Jurkat, Clone E6-1 (cell line): ENCODE results near the gene SDK2.

ENCODE experiments used
- DNase-seq: peaks from one replicate; pipeline ENCODE4 v3.0.0-alpha.2; 2011; ENCODE audit warnings: low read depth, low spot score
- H3K4me3 ChIP-seq: 2 replicates; pipeline ENCODE4 v1.5.1; 2011; ENCODE audit warnings: mild to moderate bottlenecking, low read length, control low read depth, moderate library complexity

The SDK2 gene

DNA sequence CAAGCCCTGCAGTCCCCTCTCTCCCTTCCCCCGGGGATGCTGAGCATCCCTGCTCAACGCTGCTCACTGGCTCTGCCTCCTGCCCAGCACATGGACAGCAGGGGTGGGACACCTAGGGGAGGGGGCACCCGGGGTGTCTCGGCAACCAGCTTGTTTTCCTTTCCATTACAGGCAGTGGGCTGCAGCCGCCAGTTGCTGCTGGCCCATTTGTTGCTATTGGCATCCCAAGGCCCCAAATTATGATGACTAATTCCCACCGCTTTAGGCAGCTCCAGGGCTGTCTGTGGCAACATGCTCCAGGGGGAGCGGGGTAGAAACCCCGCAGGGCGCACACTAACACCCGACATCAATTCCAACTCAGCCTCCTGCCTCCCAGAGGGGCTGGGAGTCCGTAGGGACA is 4.9 kb downstream of the SDK2 start:
- DNase-seq: no peak
- H3K4me3 ChIP-seq: no peak overlapping the region

GRCh38 chr17:73638556-73638955 is 5.7 kb downstream of the SDK2 start:
- DNase-seq: no peak
- H3K4me3 ChIP-seq: no peak overlapping the region

- no peak overlapping the region for H3K4me3 ChIP-seq
- DNase-seq: no peak
Observed at GRCh38 chr17:73637866-73638265, 6.4 kb downstream of the SDK2 start.

DNA sequence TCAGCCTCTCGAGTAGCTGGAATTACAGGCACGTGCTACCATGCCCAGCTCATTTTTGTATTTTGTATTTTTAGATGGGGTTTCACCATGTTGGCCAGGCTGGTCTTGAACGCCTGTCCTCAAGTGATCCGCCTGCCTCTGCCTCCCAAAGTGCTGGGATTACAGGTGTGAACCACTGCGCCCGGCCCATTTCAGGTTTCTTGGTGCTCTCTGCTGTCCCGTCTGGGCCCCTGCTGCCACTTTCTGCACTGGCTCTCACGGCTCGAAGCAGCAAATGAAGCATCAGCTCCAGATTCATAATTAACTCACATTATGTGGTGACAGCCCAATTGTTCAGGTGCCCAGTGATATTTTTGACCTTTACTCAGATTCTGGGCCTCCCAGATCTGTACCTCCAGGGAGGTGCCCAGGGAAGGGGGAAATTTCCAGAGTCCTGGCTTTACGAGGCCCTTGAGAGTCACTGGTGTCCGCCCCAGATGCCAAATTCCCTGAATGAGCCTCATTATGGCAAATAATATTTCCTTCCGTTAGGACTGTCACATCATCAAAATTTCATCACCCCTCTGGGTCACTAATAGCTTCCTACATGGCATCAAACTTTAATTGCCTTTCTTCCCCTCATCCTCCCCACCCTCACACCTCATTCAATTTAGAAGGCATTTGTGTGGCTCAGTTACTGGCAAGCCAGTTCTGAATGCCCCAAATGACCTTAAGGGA is 9.0 kb downstream of the SDK2 start:
- no peak for DNase-seq
- no peak overlapping the region for H3K4me3 ChIP-seq

- no peak overlapping the region for H3K4me3 ChIP-seq
- DNase-seq: no peak
Observed at GRCh38 chr17:73634629-73635028, 9.6 kb downstream of the SDK2 start.

DNA sequence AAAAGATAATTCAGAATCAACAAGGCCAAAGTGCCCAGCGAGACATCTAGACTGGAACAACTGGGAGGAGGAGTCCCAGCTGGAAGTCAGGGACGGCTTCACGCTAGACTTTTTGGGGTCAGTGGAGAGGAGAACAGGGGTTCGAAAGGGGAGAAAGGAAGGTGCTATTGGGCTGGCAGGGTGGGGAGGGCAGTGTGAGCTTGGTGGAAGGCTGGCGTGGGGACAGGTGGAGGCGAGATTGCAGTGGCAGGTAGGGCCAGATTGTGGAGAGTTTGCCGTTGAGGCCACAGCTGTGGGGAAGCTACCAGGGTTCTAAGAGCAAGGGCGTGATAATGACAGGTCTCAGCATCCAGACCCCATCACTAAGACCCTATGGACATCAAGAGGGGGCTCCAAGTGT is 10.5 kb downstream of the SDK2 start:
- H3K4me3 ChIP-seq: no peak overlapping the region
- DNase-seq: no peak

- no peak for DNase-seq
- H3K4me3 ChIP-seq: no peak overlapping the region
Observed at GRCh38 chr17:73632513-73632912, 11.7 kb downstream of the SDK2 start.

DNA sequence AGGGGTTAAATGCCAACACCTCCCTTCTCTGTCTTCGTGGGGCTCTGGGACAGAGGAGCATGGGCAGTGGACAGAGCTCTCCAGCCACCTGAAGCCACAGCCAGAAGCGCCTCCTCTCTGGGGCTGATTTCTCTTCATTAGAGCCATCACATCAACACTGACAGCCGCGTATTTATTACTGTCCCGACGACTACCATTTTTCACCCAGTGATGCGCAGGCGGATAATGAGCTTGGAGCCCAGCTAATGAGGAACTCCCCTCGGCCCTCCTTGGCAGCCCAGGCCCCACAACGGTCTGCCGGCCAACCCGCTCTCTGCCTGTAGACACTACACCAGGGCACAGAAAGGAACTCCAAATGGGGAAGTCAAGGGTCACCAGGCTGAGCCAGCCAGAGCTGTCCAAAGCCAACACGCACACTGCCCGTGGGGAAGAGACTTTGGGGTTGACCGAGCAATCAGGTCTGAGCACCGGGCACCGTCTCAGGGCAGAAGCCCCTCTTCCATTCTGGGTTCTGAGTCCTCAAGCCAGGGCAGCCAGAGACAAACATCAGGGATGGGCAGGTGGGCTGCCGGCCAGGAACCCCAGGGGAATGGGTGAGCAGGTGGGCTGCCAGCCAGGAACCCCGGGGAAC is 13.2 kb downstream of the SDK2 start:
- H3K4me3 ChIP-seq: no peak overlapping the region
- DNase-seq: no peak

DNA sequence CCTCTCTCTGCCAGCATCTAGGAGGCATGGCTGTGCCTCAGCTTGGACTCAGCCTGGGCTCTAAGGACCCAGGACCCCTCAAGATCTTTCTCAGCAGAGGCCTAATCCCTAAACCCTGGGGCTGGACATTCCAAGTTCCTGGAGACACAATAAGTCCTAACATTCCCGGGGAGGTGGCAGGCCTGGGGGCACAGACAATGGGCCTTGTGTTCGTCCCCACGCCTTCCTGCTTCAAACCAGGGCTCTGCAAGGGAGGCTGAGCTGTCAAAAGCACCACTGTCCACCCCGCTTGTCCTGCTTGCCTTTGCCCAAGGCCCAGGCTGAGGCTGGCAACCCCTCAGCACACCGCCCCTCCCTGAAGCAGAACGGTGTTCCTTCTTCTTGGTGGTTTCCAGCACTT is 13.7 kb downstream of the SDK2 start:
- no peak for DNase-seq
- H3K4me3 ChIP-seq: no peak overlapping the region

GRCh38 chr17:73628642-73629552 is 15.3 kb downstream of the SDK2 start:
- no peak overlapping the region for H3K4me3 ChIP-seq
- DNase-seq: no peak

- DNase-seq: no peak
- H3K4me3 ChIP-seq: no peak overlapping the region
Observed at GRCh38 chr17:73625991-73626673, 18.1 kb downstream of the SDK2 start.

DNA sequence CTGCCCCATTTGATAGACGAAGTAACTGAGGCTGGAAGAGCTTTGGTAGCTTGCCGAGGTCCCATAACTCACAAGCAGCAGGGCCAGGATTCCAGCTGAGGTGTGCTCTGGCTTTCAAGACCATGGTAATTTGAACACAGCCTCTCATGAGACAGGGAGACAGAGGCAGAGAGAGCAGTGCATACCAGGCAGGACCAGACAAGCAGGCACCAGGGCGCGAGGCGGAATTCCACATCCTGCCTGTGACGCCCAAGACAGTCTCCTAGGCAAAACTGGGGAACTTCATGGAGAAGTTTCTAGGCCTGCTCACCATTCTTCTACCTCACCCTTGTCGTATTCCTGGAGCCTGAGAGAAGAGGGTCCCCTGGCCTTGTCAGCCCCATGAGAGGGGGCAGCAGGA is 19.2 kb downstream of the SDK2 start:
- H3K4me3 ChIP-seq: no peak overlapping the region
- DNase-seq: no peak

GRCh38 chr17:73624496-73624988 is 19.7 kb downstream of the SDK2 start:
- no peak overlapping the region for H3K4me3 ChIP-seq
- DNase-seq: no peak

DNA sequence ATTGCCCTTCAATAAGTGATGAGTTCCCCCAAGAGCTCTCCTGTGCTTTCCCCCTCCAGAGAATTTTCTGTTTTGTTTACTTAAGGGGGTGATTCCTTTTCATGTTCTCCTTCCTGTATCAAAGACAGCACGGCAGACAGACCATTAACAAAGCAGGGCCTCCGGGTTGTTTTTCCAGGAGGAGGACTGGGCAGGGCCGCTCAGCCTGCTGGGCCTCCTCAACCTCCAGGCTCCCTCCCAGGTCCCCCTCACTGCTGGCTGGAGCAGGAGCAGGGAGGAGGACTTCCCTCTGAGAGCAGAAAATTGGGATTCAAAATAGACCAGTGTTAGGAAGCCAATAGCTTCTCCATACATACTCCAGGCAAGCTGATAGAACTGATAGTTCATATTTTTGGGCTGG is 20.4 kb downstream of the SDK2 start:
- H3K4me3 ChIP-seq: no peak overlapping the region
- DNase-seq: no peak

DNA sequence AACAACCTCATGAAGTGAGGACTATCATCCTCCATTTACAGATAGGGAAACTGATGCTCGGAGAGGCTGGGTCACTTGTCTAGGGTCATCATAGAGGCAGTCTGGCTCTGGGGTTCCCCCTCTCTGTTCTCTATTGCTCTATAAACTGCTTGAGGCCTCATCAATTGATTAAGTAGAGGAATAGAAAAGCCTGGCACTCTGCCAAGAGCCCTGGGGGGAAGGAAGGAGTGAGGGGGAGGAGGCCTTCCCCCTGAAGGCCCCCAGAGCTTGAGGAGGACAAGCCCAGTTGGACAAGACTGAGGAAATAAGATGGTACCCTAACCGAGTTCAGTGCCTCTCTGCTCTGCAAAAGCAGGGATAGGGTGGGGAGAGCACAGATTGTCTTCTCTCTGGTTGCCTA is 21.0 kb downstream of the SDK2 start:
- DNase-seq: no peak
- H3K4me3 ChIP-seq: no peak overlapping the region

GRCh38 chr17:73622381-73622780 is 21.9 kb downstream of the SDK2 start:
- no peak overlapping the region for H3K4me3 ChIP-seq

GRCh38 chr17:73621685-73622084 is 22.6 kb downstream of the SDK2 start:
- no peak overlapping the region for H3K4me3 ChIP-seq
- DNase-seq: no peak

More at GRCh38 chr17:73622381-73622780, 21.9 kb downstream of the SDK2 start:
- no peak for DNase-seq

GRCh38 chr17:73620414-73620813 is 23.8 kb downstream of the SDK2 start:
- DNase-seq: no peak
- no peak overlapping the region for H3K4me3 ChIP-seq

GRCh38 chr17:73617501-73617900 is 26.7 kb downstream of the SDK2 start:
- no peak overlapping the region for H3K4me3 ChIP-seq
- no peak for DNase-seq
